ENCODE results near the gene C2orf78. TPM values are rescaled to one million over a fixed set of nuclear protein-coding genes. Genes with fewer than 3 reads are reported as not detected.
A peak's percentile ranks its signal among the peaks of the same experiment; 100 is the strongest.

Gene C2orf78
- total RNA-seq, 4 donors from 2014 or later, result not detected

- 90 to 98% methylated on average over 5 of the region's 5 CpGs for WGBS, 2 donors
- no peak overlapping the region for H3K4me3 ChIP-seq (replicated peaks in 1 of 3)
- H3K36me3 ChIP-seq, result peaks cover 23% of the 10 kb centered on the region in 2 donors
- no peaks in the 10 kb centered on the region for H3K4me1 ChIP-seq
- DNase-seq, result no peak
- no peak overlapping the region for H3K27ac ChIP-seq
- no peaks in the 10 kb centered on the region for H3K27me3 ChIP-seq
- TF ChIP-seq POLR2A (IDR thresholded peaks at IDR 0.05), result no peak
- TF ChIP-seq CTCF (IDR thresholded peaks at IDR 0.05), result no peak
- H3K9me3 ChIP-seq, result no peaks in the 10 kb centered on the region
- intact Hi-C loops (cut with DNase I), result no loop called here
Measured at GRCh38 chr2:73841912-73842738, 58.1 kb downstream of the C2orf78 start.

GRCh38 chr2:73842739-73843019, 58.7 kb downstream of the C2orf78 start:
- intact Hi-C loops (cut with DNase I), result no loop called here
- Histone ChIP-seq H3K27ac (no peak overlapping the region), H3K36me3 (peaks cover 28% of the 10 kb centered on the region in 2 donors), H3K9me3 (no peaks in the 10 kb centered on the region), H3K4me1 (no peaks in the 10 kb centered on the region), H3K4me3 (replicated peaks in 1 of 3) (no peak overlapping the region), H3K27me3 (no peaks in the 10 kb centered on the region)
- no peak for DNase-seq
- 86 to 95% methylated on average over 1 of the region's 1 CpG for WGBS, 2 donors
- TF ChIP-seq POLR2A (IDR thresholded peaks at IDR 0.05), result no peak
- no peak for TF ChIP-seq CTCF (IDR thresholded peaks at IDR 0.05)

- no peak for DNase-seq
- TF ChIP-seq POLR2A (IDR thresholded peaks at IDR 0.05), result no peak
- TF ChIP-seq CTCF (IDR thresholded peaks at IDR 0.05), result no peak
- Histone ChIP-seq H3K9me3 (no peaks in the 10 kb centered on the region), H3K4me3 (replicated peaks in 1 of 3) (no peak overlapping the region), H3K27me3 (no peaks in the 10 kb centered on the region), H3K4me1 (no peaks in the 10 kb centered on the region), H3K36me3 (peaks cover 42 to 43% of the 10 kb centered on the region in 2 donors), H3K27ac (no peak overlapping the region)
- WGBS, 2 donors, result 63 to 83% methylated on average over 2 of the region's 2 CpGs
- intact Hi-C loops (cut with DNase I), result no loop called here
Measured at GRCh38 chr2:73844087-73844486, 60.1 kb downstream of the C2orf78 start.

- DNase-seq, result no peak
- Histone ChIP-seq H3K36me3 (peaks cover 82 to 92% of the 10 kb centered on the region in 2 donors), H3K27me3 (no peaks in the 10 kb centered on the region), H3K4me3 (replicated peaks in 1 of 3) (no peak overlapping the region), H3K4me1 (no peaks in the 10 kb centered on the region), H3K9me3 (no peaks in the 10 kb centered on the region), H3K27ac (no peak overlapping the region)
- TF ChIP-seq POLR2A (IDR thresholded peaks at IDR 0.05) (no peak), CTCF (IDR thresholded peaks at IDR 0.05) (no peak)
- WGBS, 2 donors, result 80 to 100% methylated on average over 2 of the region's 2 CpGs
- intact Hi-C loops (cut with DNase I), result no loop called here
Measured at GRCh38 chr2:73850009-73850408, 66.0 kb downstream of the C2orf78 start.

GRCh38 chr2:73851274-73851673, 67.3 kb downstream of the C2orf78 start:
- DNase-seq, result no peak
- Histone ChIP-seq H3K4me3 (replicated peaks in 1 of 3) (no peak overlapping the region), H3K4me1 (no peaks in the 10 kb centered on the region), H3K9me3 (no peaks in the 10 kb centered on the region), H3K36me3 (peaks cover 84 to 92% of the 10 kb centered on the region in 2 donors), H3K27ac (no peak overlapping the region), H3K27me3 (no peaks in the 10 kb centered on the region)
- intact Hi-C loops (cut with DNase I), result no loop called here
- 74 to 80% methylated on average over 3 of the region's 3 CpGs for WGBS, 2 donors
- TF ChIP-seq CTCF (IDR thresholded peaks at IDR 0.05) (peak in 1 of 6 experiments; percentile 9), POLR2A (IDR thresholded peaks at IDR 0.05) (no peak)

Measured in thyroid gland (tissue), 4 donors.